ENCODE measurements around the gene UROD. TPM values are rescaled to one million over a fixed set of nuclear protein-coding genes. Genes with fewer than 3 reads are reported as not detected.

Gene UROD
- total RNA-seq, 1 experiment from 2014 or later, result 85.8 TPM

GRCh38 chr1:45005761-45006160, 6.3 kb upstream of the UROD start:
- H3K9me3 ChIP-seq (ENCODE audit: low read depth, low read length, poor library complexity, severe bottlenecking), result no peaks in the 10 kb centered on the region
- no TSS peak for BruUV-seq (replicated peaks)
- no peak for DNase-seq (ENCODE audit: low spot score)
- H3K4me3 ChIP-seq (ENCODE audit: low read depth, low read length, poor library complexity, severe bottlenecking), result no peak overlapping the region
- H3K27me3 ChIP-seq (replicated peaks; ENCODE audit: insufficient read depth, low read depth, low read length, poor library complexity), result no peaks in the 10 kb centered on the region
- peaks cover 9% of the 10 kb centered on the region for H3K36me3 ChIP-seq (ENCODE audit: insufficient read depth, low read length, poor library complexity, severe bottlenecking)
- no peak overlapping the region for H3K27ac ChIP-seq (ENCODE audit: low read depth, low read length, poor library complexity, severe bottlenecking)
- POLR2A ChIA-PET (ENCODE audit: low non-redundant PET), result no interaction called here
- CTCF ChIA-PET, result no interaction called here
- intact Hi-C loops (cut with micrococcal nuclease; ENCODE audit: unreplicated experiment), result no loop called here
- H3K4me1 ChIP-seq (ENCODE audit: insufficient read depth, low read length, poor library complexity, severe bottlenecking), result no peaks in the 10 kb centered on the region
- TF ChIP-seq CTCF (conservative IDR thresholded peaks at IDR 0.05; ENCODE audit: low read depth, low read length) (no peak), EZH2 (IDR thresholded peaks at IDR 0.05; ENCODE audit: borderline replicate concordance, low read depth, low read length, poor library complexity, severe bottlenecking) (no peak)

GRCh38 chr1:45007311-45007710, 4.7 kb upstream of the UROD start:
- no TSS peak for BruUV-seq (replicated peaks)
- H3K4me1 ChIP-seq (ENCODE audit: insufficient read depth, low read length, poor library complexity, severe bottlenecking), result peaks cover 6% of the 10 kb centered on the region
- ChIA-PET POLR2A (ENCODE audit: low non-redundant PET) (no interaction called here), CTCF (no interaction called here)
- DNase-seq (ENCODE audit: low spot score), result no peak
- H3K27me3 ChIP-seq (replicated peaks; ENCODE audit: insufficient read depth, low read depth, low read length, poor library complexity), result no peaks in the 10 kb centered on the region
- intact Hi-C loops (cut with micrococcal nuclease; ENCODE audit: unreplicated experiment), result no loop called here
- H3K9me3 ChIP-seq (ENCODE audit: low read depth, low read length, poor library complexity, severe bottlenecking), result no peaks in the 10 kb centered on the region
- TF ChIP-seq EZH2 (IDR thresholded peaks at IDR 0.05; ENCODE audit: borderline replicate concordance, low read depth, low read length, poor library complexity, severe bottlenecking) (no peak), CTCF (conservative IDR thresholded peaks at IDR 0.05; ENCODE audit: low read depth, low read length) (no peak)
- H3K27ac ChIP-seq (ENCODE audit: low read depth, low read length, poor library complexity, severe bottlenecking), result no peak overlapping the region
- H3K4me3 ChIP-seq (ENCODE audit: low read depth, low read length, poor library complexity, severe bottlenecking), result no peak overlapping the region
- H3K36me3 ChIP-seq (ENCODE audit: insufficient read depth, low read length, poor library complexity, severe bottlenecking), result peaks cover 7% of the 10 kb centered on the region

- Histone ChIP-seq H3K4me1 (ENCODE audit: insufficient read depth, low read length, poor library complexity, severe bottlenecking) (peaks cover 9% of the 10 kb centered on the region), H3K9me3 (ENCODE audit: low read depth, low read length, poor library complexity, severe bottlenecking) (no peaks in the 10 kb centered on the region), H3K27ac (ENCODE audit: low read depth, low read length, poor library complexity, severe bottlenecking) (no peak overlapping the region), H3K36me3 (ENCODE audit: insufficient read depth, low read length, poor library complexity, severe bottlenecking) (peaks cover 4% of the 10 kb centered on the region), H3K4me3 (ENCODE audit: low read depth, low read length, poor library complexity, severe bottlenecking) (no peak overlapping the region), H3K27me3 (replicated peaks; ENCODE audit: insufficient read depth, low read depth, low read length, poor library complexity) (no peaks in the 10 kb centered on the region)
- intact Hi-C loops (cut with micrococcal nuclease; ENCODE audit: unreplicated experiment), result no loop called here
- BruUV-seq (replicated peaks), result no TSS peak
- CTCF ChIA-PET, result interaction anchor here (0.6 kb wide), 1 partner anchor 13 kb away, joined by 3 read pairs; no protein-coding TSS in a partner anchor
- TF ChIP-seq CTCF (conservative IDR thresholded peaks at IDR 0.05; ENCODE audit: low read depth, low read length) (no peak), EZH2 (IDR thresholded peaks at IDR 0.05; ENCODE audit: borderline replicate concordance, low read depth, low read length, poor library complexity, severe bottlenecking) (no peak)
- DNase-seq (ENCODE audit: low spot score), result no peak
- POLR2A ChIA-PET (ENCODE audit: low non-redundant PET), result interaction anchor here (0.6 kb wide), 1 partner anchor 259 kb away, joined by 11 read pairs; no protein-coding TSS in a partner anchor
Observed at GRCh38 chr1:45008076-45008475, 4.0 kb upstream of the UROD start.

All from A673 (cell line).